Progenitor cell of endocrine pancreas (in vitro differentiated cells): ENCODE measurements around the gene DAPK1. TPM values are rescaled to one million over a fixed set of nuclear protein-coding genes. Genes with fewer than 3 reads are reported as not detected.
A peak's percentile ranks its signal among the peaks of the same experiment; 100 is the strongest.

Experiments
- DNase-seq: peaks from one replicate; pipeline ENCODE4 v3.0.0; 2021; ENCODE audit warnings: low spot score; ENCODE audit not compliant: unreplicated experiment
- H3K27ac Mint-ChIP-seq: 2 replicates; pipeline ENCODE4 v1.8.0; 2021; ENCODE audit warnings: mild to moderate bottlenecking, moderate library complexity, mixed read lengths
- H3K27me3 Mint-ChIP-seq: 2 replicates; pipeline ENCODE4 v1.8.0; 2021; ENCODE audit warnings: mixed read lengths
- H3K36me3 Mint-ChIP-seq: 2 replicates; pipeline ENCODE4 v1.8.0; 2022; ENCODE audit warnings: mixed read lengths; ENCODE audit not compliant: insufficient read depth
- H3K4me1 Mint-ChIP-seq: 2 replicates; pipeline ENCODE4 v1.8.0; 2021; ENCODE audit warnings: low read depth, mixed read lengths
- H3K4me3 Mint-ChIP-seq: 2 replicates; pipeline ENCODE4 v1.8.0; 2021; ENCODE audit warnings: low read depth, mild to moderate bottlenecking, moderate library complexity, mixed read lengths
- H3K9me3 Mint-ChIP-seq: 2 replicates; pipeline ENCODE4 v1.8.0; 2021; ENCODE audit warnings: low read depth, mixed read lengths
- CTCF ChIP-seq: fragments of 200-600 bp; sonication (generic); IDR thresholded peaks from one replicate; pipeline ENCODE4 v1.5.0; 2021; ENCODE audit warnings: antibody characterized with exemption, mild to moderate bottlenecking; ENCODE audit not compliant: unreplicated experiment
- total RNA-seq: library from RNA; stranded (reverse); gene quantifications from 2 replicates; pipeline ENCODE4 v1.2.1, GENCODE V29; 2021

The DAPK1 gene
- total RNA-seq, 1 donor from 2014 or later = 202 TPM

GRCh38 chr9:87664153-87665060, 166.7 kb downstream of the DAPK1 start:
- Mint-ChIP-seq H3K27ac (no peak overlapping the region), H3K4me1 (peaks cover 3% of the 10 kb centered on the region), H3K27me3 (no peaks in the 10 kb centered on the region), H3K4me3 (no peak overlapping the region), H3K36me3 (peaks cover 69% of the 10 kb centered on the region), H3K9me3 (peaks cover 3% of the 10 kb centered on the region)
- TF ChIP-seq CTCF = no peak
- DNase-seq = no peak

GRCh38 chr9:87665505-87665904, 167.8 kb downstream of the DAPK1 start:
- Mint-ChIP-seq H3K4me3 (no peak overlapping the region), H3K4me1 (peaks cover 3% of the 10 kb centered on the region), H3K27ac (no peak overlapping the region), H3K9me3 (peaks cover 3% of the 10 kb centered on the region), H3K36me3 (peaks cover 67% of the 10 kb centered on the region), H3K27me3 (no peaks in the 10 kb centered on the region)
- DNase-seq = no peak
- TF ChIP-seq CTCF = no peak

GRCh38 chr9:87667164-87667738, 169.6 kb downstream of the DAPK1 start:
- no peaks in the 10 kb centered on the region for H3K27me3 Mint-ChIP-seq
- peaks cover 3% of the 10 kb centered on the region for H3K9me3 Mint-ChIP-seq
- peaks cover 62% of the 10 kb centered on the region for H3K36me3 Mint-ChIP-seq
- peaks cover 5% of the 10 kb centered on the region for H3K4me1 Mint-ChIP-seq
- DNase-seq = no peak
- TF ChIP-seq CTCF = peak; percentile 49
- H3K27ac Mint-ChIP-seq = no peak overlapping the region
- H3K4me3 Mint-ChIP-seq = no peak overlapping the region

- Mint-ChIP-seq H3K27me3 (no peaks in the 10 kb centered on the region), H3K9me3 (peaks cover 3% of the 10 kb centered on the region), H3K4me3 (no peak overlapping the region), H3K27ac (no peak overlapping the region), H3K4me1 (peaks cover 5% of the 10 kb centered on the region), H3K36me3 (peaks cover 64% of the 10 kb centered on the region)
- TF ChIP-seq CTCF = no peak
- no peak for DNase-seq
Observed at GRCh38 chr9:87668222-87668621, 170.6 kb downstream of the DAPK1 start.

GRCh38 chr9:87668722-87669121, 171.1 kb downstream of the DAPK1 start:
- Mint-ChIP-seq H3K36me3 (peaks cover 66% of the 10 kb centered on the region), H3K27ac (peak overlapping the region; percentile 35), H3K27me3 (no peaks in the 10 kb centered on the region), H3K4me3 (no peak overlapping the region), H3K9me3 (peaks cover 3% of the 10 kb centered on the region), H3K4me1 (peaks cover 5% of the 10 kb centered on the region)
- TF ChIP-seq CTCF = no peak
- no peak for DNase-seq
